Brain microvascular endothelial cell (primary cell): ENCODE measurements around the gene QRICH1.
"Not testable (repeated sequence)": the region's sequence is repeated elsewhere in the genome, so short reads cannot be mapped to it uniquely, and the experiment has no call there.

Source experiments
- DNase-seq: peaks from one replicate; pipeline ENCODE4 v3.0.0-alpha.2; 2020
- H3K27ac ChIP-seq: fragments of 250-450 bp; sonication (Bioruptor Pico); 2 replicates; pipeline ENCODE4 v1.5.1; 2020; ENCODE audit warnings: mild to moderate bottlenecking, moderate library complexity
- H3K27me3 ChIP-seq: fragments of 250-450 bp; sonication (Bioruptor Pico); replicated peaks from 2 replicates; pipeline ENCODE4 v1.5.1; 2020; ENCODE audit warnings: mild to moderate bottlenecking
- H3K36me3 ChIP-seq: fragments of 250-450 bp; sonication (Bioruptor Pico); replicated peaks from 2 replicates; pipeline ENCODE4 v1.5.1; 2020; ENCODE audit warnings: mild to moderate bottlenecking
- H3K4me3 ChIP-seq: 2 replicates; pipeline ENCODE4 v1.5.1; 2011; ENCODE audit warnings: low read depth, mild to moderate bottlenecking, control low read depth, low read length, moderate library complexity
- CTCF ChIP-seq: IDR thresholded peaks from 2 replicates; pipeline ENCODE4 v1.5.1; 2011; ENCODE audit warnings: low read depth, mild to moderate bottlenecking, moderate library complexity, low read length, control low read depth, inconsistent platforms; ENCODE audit errors: missing control alignments
- in situ Hi-C: cut with HindIII; loops from 2 replicates; pipeline ENCODE4 v1.10.0; 2017; ENCODE audit warnings: low sequenced_read_pairs, low pct_ligation_motif_present

The QRICH1 gene

GRCh38 chr3:49013738-49014660 is 79.9 kb downstream of the QRICH1 start:
- peak; percentile 86 for TF ChIP-seq CTCF
- Histone ChIP-seq H3K4me3 (no peak overlapping the region), H3K27me3 (no peaks in the 10 kb centered on the region), H3K36me3 (peaks cover 47% of the 10 kb centered on the region), H3K27ac (no peak overlapping the region)
- in situ Hi-C loops: no loop called here
- no peak for DNase-seq

GRCh38 chr3:49013113-49013737 is 80.6 kb downstream of the QRICH1 start:
- Histone ChIP-seq H3K4me3 (no peak overlapping the region), H3K36me3 (peaks cover 47% of the 10 kb centered on the region), H3K27me3 (no peaks in the 10 kb centered on the region), H3K27ac (no peak overlapping the region)
- TF ChIP-seq CTCF: no peak
- DNase-seq: no peak
- in situ Hi-C loops: no loop called here

GRCh38 chr3:49012441-49013017 is 81.3 kb downstream of the QRICH1 start:
- Histone ChIP-seq H3K27me3 (no peaks in the 10 kb centered on the region), H3K36me3 (peaks cover 47% of the 10 kb centered on the region), H3K4me3 (no peak overlapping the region), H3K27ac (no peak overlapping the region)
- in situ Hi-C loops: no loop called here
- no peak for TF ChIP-seq CTCF
- no peak for DNase-seq

DNA sequence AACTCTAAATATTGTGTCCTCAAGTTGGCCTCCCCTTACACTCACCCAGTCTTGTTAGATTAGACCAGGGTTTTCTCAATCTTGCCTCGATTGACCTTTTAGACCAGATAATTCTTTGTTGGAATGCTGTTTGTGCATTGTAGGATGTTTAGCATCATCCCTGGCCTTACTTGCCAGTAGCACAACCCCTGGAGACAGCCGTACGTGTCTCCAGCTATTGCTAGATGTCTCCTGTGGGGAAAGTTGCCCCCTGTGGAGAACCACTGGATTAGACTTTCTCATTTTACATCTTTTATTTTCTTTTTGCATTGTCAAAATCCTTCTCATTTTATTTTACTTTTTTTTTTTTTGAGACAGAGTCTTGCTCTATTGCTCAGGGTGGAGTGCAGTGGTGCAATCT is 84.5 kb downstream of the QRICH1 start:
- H3K27ac ChIP-seq: no peak overlapping the region
- H3K27me3 ChIP-seq: no peaks in the 10 kb centered on the region
- no peak for DNase-seq
- H3K4me3 ChIP-seq: no peak overlapping the region
- TF ChIP-seq CTCF: no peak
- peaks cover 28% of the 10 kb centered on the region for H3K36me3 ChIP-seq
- in situ Hi-C loops: no loop called here

DNA sequence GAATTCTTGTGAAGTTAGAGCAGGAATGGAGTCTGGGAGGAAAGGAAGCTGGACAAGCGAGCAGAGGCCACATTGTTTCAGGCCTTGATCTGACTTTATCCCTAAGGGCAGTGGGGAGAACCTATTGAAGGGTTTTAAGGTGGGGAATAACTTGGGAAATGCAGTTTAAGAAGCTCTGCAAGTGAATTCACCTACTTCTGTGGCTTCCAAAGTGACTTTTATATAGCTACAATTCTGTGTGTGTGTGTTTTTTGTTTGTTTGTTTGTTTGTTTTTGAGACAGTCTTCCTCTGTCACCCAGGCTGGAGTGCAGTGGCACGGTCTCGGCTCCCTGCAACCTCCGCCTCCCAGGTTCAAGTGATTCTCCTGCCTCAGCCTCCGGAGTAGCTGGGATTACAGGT is 85.2 kb downstream of the QRICH1 start:
- peak overlapping the region; percentile 0 for H3K27ac ChIP-seq
- in situ Hi-C loops, DNase-seq, H3K27me3 ChIP-seq: not testable (repeated sequence)
- H3K36me3 ChIP-seq: peaks cover 21% of the 10 kb centered on the region
- peak overlapping the region; percentile 79 for H3K4me3 ChIP-seq

- in situ Hi-C loops: no loop called here
- DNase-seq: peak; percentile 54
- Histone ChIP-seq H3K27me3 (no peaks in the 10 kb centered on the region), H3K36me3 (peaks cover 15% of the 10 kb centered on the region), H3K4me3 (peak overlapping the region; percentile 79), H3K27ac (peak overlapping the region; percentile 85)
- no peak for TF ChIP-seq CTCF
These were observed 85.9 kb downstream of the QRICH1 start for GRCh38 chr3:49007771-49008528.
